AG08395 (cell line): Measurements from ENCODE around the gene CLEC16A.
A peak's percentile ranks its signal among the peaks of the same experiment; 100 is the strongest.

ENCODE experiments used
- DNase-seq: peaks from one replicate; pipeline ENCODE4 v3.0.0; 2012; ENCODE audit warnings: mixed read lengths, low spot score

CLEC16A gene

GRCh38 chr16:11175787-11176341 is 231.5 kb downstream of the CLEC16A start:
- no peak for DNase-seq

GRCh38 chr16:11177578-11178160 is 233.3 kb downstream of the CLEC16A start:
- DNase-seq: no peak

- no peak for DNase-seq
Observed at GRCh38 chr16:11178424-11178823, 234.1 kb downstream of the CLEC16A start.

GRCh38 chr16:11179574-11179973 is 235.2 kb downstream of the CLEC16A start:
- DNase-seq: no peak

- DNase-seq: no peak
Observed at GRCh38 chr16:11180489-11180888, 236.1 kb downstream of the CLEC16A start.

- DNase-seq: no peak
Observed at GRCh38 chr16:11181242-11181898, 237.0 kb downstream of the CLEC16A start.

GRCh38 chr16:11181899-11182279 is 237.5 kb downstream of the CLEC16A start:
- no peak for DNase-seq

GRCh38 chr16:11182411-11182810 is 238.0 kb downstream of the CLEC16A start:
- no peak for DNase-seq

- no peak for DNase-seq
Observed at GRCh38 chr16:11183035-11183812, 238.9 kb downstream of the CLEC16A start.

GRCh38 chr16:11183951-11184350 is 239.6 kb downstream of the CLEC16A start:
- no peak for DNase-seq

- no peak for DNase-seq
Observed at GRCh38 chr16:11187522-11188023, 243.2 kb downstream of the CLEC16A start.

- DNase-seq: no peak
Observed at GRCh38 chr16:11188801-11189740, 244.7 kb downstream of the CLEC16A start.

- DNase-seq: peak; percentile 34
Observed at GRCh38 chr16:11190588-11191560, 246.5 kb downstream of the CLEC16A start.

- DNase-seq: no peak
Observed at GRCh38 chr16:11191665-11192064, 247.3 kb downstream of the CLEC16A start.

- DNase-seq: no peak
Observed at GRCh38 chr16:11193494-11193893, 249.1 kb downstream of the CLEC16A start.

GRCh38 chr16:11194913-11195312 is 250.5 kb downstream of the CLEC16A start:
- no peak for DNase-seq

GRCh38 chr16:11196286-11196828 is 252.0 kb downstream of the CLEC16A start:
- no peak for DNase-seq

- no peak for DNase-seq
Observed at GRCh38 chr16:11198375-11198774, 254.0 kb downstream of the CLEC16A start.

GRCh38 chr16:11198828-11199227 is 254.5 kb downstream of the CLEC16A start:
- DNase-seq: no peak

GRCh38 chr16:11200592-11200991 is 256.2 kb downstream of the CLEC16A start:
- no peak for DNase-seq
